ENCODE measurements around the gene SIRPD.
A peak's percentile ranks its signal among the peaks of the same experiment; 100 is the strongest.
"Not testable (repeated sequence)": the region's sequence is repeated elsewhere in the genome, so short reads cannot be mapped to it uniquely, and the experiment has no call there.

Gene SIRPD

GRCh38 chr20:1579488-1579887 lies 22.0 kb upstream of the SIRPD start:
- H3K27ac ChIP-seq: no peak overlapping the region
- in situ Hi-C loops (cut with HindIII; ENCODE audit: low pct_ligation_motif_present, low sequenced_read_pairs): no loop called here
- TF ChIP-seq CTCF (IDR thresholded peaks at IDR 0.05; ENCODE audit: low read depth, low read length, missing control alignments): no peak
- no peaks in the 10 kb centered on the region for H3K36me3 ChIP-seq (replicated peaks)
- H3K4me3 ChIP-seq (ENCODE audit: low read depth, low read length): no peak overlapping the region
- H3K27me3 ChIP-seq (replicated peaks): no peaks in the 10 kb centered on the region
- DNase-seq: no peak

- Histone ChIP-seq H3K27me3 (replicated peaks) (no peaks in the 10 kb centered on the region), H3K27ac (no peak overlapping the region), H3K36me3 (replicated peaks) (no peaks in the 10 kb centered on the region), H3K4me3 (ENCODE audit: low read depth, low read length) (no peak overlapping the region)
- in situ Hi-C loops (cut with HindIII; ENCODE audit: low pct_ligation_motif_present, low sequenced_read_pairs): no loop called here
- DNase-seq: no peak
- no peak for TF ChIP-seq CTCF (IDR thresholded peaks at IDR 0.05; ENCODE audit: low read depth, low read length, missing control alignments)
These were observed 20.4 kb upstream of the SIRPD start for GRCh38 chr20:1577906-1578305.

- H3K36me3 ChIP-seq (replicated peaks); H3K27me3 ChIP-seq (replicated peaks); H3K27ac ChIP-seq; H3K4me3 ChIP-seq (ENCODE audit: low read depth, low read length); DNase-seq; in situ Hi-C loops (cut with HindIII; ENCODE audit: low pct_ligation_motif_present, low sequenced_read_pairs): not testable (repeated sequence)
These were observed 19.8 kb upstream of the SIRPD start for GRCh38 chr20:1577313-1577712.

GRCh38 chr20:1576641-1577040 lies 19.1 kb upstream of the SIRPD start:
- Histone ChIP-seq H3K27me3 (replicated peaks) (no peaks in the 10 kb centered on the region), H3K4me3 (ENCODE audit: low read depth, low read length) (no peak overlapping the region), H3K27ac (no peak overlapping the region), H3K36me3 (replicated peaks) (no peaks in the 10 kb centered on the region)
- in situ Hi-C loops (cut with HindIII; ENCODE audit: low pct_ligation_motif_present, low sequenced_read_pairs): no loop called here
- no peak for TF ChIP-seq CTCF (IDR thresholded peaks at IDR 0.05; ENCODE audit: low read depth, low read length, missing control alignments)
- no peak for DNase-seq

GRCh38 chr20:1576003-1576402 lies 18.5 kb upstream of the SIRPD start:
- in situ Hi-C loops (cut with HindIII; ENCODE audit: low pct_ligation_motif_present, low sequenced_read_pairs): not testable (repeated sequence)

GRCh38 chr20:1571583-1571982 lies 14.1 kb upstream of the SIRPD start:
- H3K4me3 ChIP-seq (ENCODE audit: low read depth, low read length); H3K27me3 ChIP-seq (replicated peaks); H3K27ac ChIP-seq; in situ Hi-C loops (cut with HindIII; ENCODE audit: low pct_ligation_motif_present, low sequenced_read_pairs); H3K36me3 ChIP-seq (replicated peaks); DNase-seq: not testable (repeated sequence)

More at GRCh38 chr20:1576003-1576402, 18.5 kb upstream of the SIRPD start:
- H3K4me3 ChIP-seq (ENCODE audit: low read depth, low read length); H3K36me3 ChIP-seq (replicated peaks); H3K27me3 ChIP-seq (replicated peaks); DNase-seq; H3K27ac ChIP-seq: not testable (repeated sequence)

GRCh38 chr20:1569415-1569881 lies 11.9 kb upstream of the SIRPD start:
- TF ChIP-seq CTCF (IDR thresholded peaks at IDR 0.05; ENCODE audit: low read depth, low read length, missing control alignments): no peak
- in situ Hi-C loops (cut with HindIII; ENCODE audit: low pct_ligation_motif_present, low sequenced_read_pairs): no loop called here
- no peaks in the 10 kb centered on the region for H3K27me3 ChIP-seq (replicated peaks)
- H3K4me3 ChIP-seq (ENCODE audit: low read depth, low read length): no peak overlapping the region
- peak; percentile 18 for DNase-seq
- H3K27ac ChIP-seq: no peak overlapping the region
- H3K36me3 ChIP-seq (replicated peaks): no peaks in the 10 kb centered on the region

All from brain microvascular endothelial cell (primary cell).